ENCODE measurements around the gene NPLOC4.
"Not testable (repeated sequence)": the region's sequence is repeated elsewhere in the genome, so short reads cannot be mapped to it uniquely, and the experiment has no call there.

Gene NPLOC4

GRCh38 chr17:81631482-81631881, 5.4 kb downstream of the NPLOC4 start:
- no peak for DNase-seq

- no peak for DNase-seq
These were observed 6.6 kb downstream of the NPLOC4 start for GRCh38 chr17:81630274-81630673.

GRCh38 chr17:81621494-81622130, 15.3 kb downstream of the NPLOC4 start:
- DNase-seq = no peak

- not testable (repeated sequence) for DNase-seq
These were observed 18.6 kb downstream of the NPLOC4 start for GRCh38 chr17:81618307-81618706.

- DNase-seq = no peak
These were observed 20.0 kb downstream of the NPLOC4 start for GRCh38 chr17:81616877-81617276.

GRCh38 chr17:81615401-81615930, 21.4 kb downstream of the NPLOC4 start:
- DNase-seq = no peak

- no peak for DNase-seq
These were observed 24.5 kb downstream of the NPLOC4 start for GRCh38 chr17:81612172-81612970.

GRCh38 chr17:81609541-81610311, 27.2 kb downstream of the NPLOC4 start:
- DNase-seq = no peak

- DNase-seq = no peak
These were observed 28.3 kb downstream of the NPLOC4 start for GRCh38 chr17:81608605-81609004.

GRCh38 chr17:81608082-81608481, 28.8 kb downstream of the NPLOC4 start:
- peak; percentile 18 for DNase-seq

GRCh38 chr17:81607431-81607830, 29.5 kb downstream of the NPLOC4 start:
- no peak for DNase-seq

- no peak for DNase-seq
These were observed 32.9 kb downstream of the NPLOC4 start for GRCh38 chr17:81603846-81604610.

- peak; percentile 42 for DNase-seq
These were observed 35.3 kb downstream of the NPLOC4 start for GRCh38 chr17:81601525-81602120.

- no peak for DNase-seq
These were observed 37.0 kb downstream of the NPLOC4 start for GRCh38 chr17:81599719-81600486.

GRCh38 chr17:81593105-81593871, 43.6 kb downstream of the NPLOC4 start:
- DNase-seq = no peak

GRCh38 chr17:81591971-81592370, 44.9 kb downstream of the NPLOC4 start:
- DNase-seq = no peak

- no peak for DNase-seq
These were observed 46.8 kb downstream of the NPLOC4 start for GRCh38 chr17:81590121-81590520.

GRCh38 chr17:81589612-81590011, 47.3 kb downstream of the NPLOC4 start:
- DNase-seq = no peak

- DNase-seq = no peak
These were observed 50.8 kb downstream of the NPLOC4 start for GRCh38 chr17:81586096-81586495.

GRCh38 chr17:81584771-81585170, 52.1 kb downstream of the NPLOC4 start:
- DNase-seq = not testable (repeated sequence)
